HTR-8/SVneo (cell line): ENCODE results near the gene PDE4B.

Experiments used
- DNase-seq: peaks from one replicate; pipeline ENCODE4 v3.0.0; 2011; ENCODE audit warnings: low spot score, mixed read lengths; ENCODE audit not compliant: insufficient read length
- FAIRE-seq: peaks from 2 replicates; lab custom pipeline; 2011; peaks lifted over from hg19 to GRCh38; lab: Jason Lieb, UNC

Gene PDE4B

GRCh38 chr1:66359815-66360214, 567.1 kb downstream of the PDE4B start:
- DNase-seq: no peak
- no peak for FAIRE-seq

- no peak for FAIRE-seq
These were observed 567.6 kb downstream of the PDE4B start for GRCh38 chr1:66360285-66360724.

GRCh38 chr1:66364578-66365391, 572.1 kb downstream of the PDE4B start:
- FAIRE-seq (no peak), DNase-seq (no peak)

More at GRCh38 chr1:66360285-66360724, 567.6 kb downstream of the PDE4B start:
- no peak for DNase-seq

- FAIRE-seq: no peak
- DNase-seq: no peak
These were observed 572.9 kb downstream of the PDE4B start for GRCh38 chr1:66365635-66366034.

DNA sequence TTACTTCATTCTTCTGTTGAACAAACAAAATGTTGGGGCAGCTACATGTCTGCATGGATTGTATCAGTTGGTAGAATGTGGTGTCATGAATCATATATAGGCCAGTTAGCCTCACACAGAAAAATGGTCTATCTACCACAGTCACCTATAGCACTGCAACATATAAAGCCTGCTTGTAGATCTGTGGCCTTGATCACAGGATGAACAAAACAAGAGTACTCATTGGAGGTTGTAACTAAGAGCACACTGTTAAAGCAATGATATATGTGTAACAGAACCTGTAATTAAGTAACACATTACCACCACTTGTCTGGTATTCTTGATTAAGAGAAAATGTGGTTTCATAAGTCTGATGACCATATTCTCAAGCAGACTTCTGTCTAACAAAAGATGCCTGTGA, 573.9 kb downstream of the PDE4B start:
- FAIRE-seq: no peak
- no peak for DNase-seq

- FAIRE-seq: no peak
- DNase-seq: no peak
These were observed 574.7 kb downstream of the PDE4B start for GRCh38 chr1:66367369-66367768.

DNA sequence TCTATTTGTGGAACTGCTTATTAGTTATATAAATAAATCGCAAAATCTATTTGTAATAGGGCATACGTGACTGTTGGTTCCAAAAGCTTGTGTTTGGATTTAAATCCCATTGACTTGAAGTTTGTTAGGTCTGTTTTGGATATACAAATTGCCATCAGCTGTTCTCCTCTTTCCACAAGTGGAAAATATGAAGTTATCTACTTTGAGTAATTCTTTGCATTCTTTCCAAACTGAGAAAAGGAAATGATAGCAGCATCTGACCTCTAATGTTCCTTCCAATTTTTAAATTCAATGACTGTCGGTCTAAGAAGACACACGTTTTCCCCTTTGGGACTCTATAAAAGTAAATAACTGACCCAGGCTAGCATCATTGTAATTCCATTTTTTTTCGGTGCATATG, 575.6 kb downstream of the PDE4B start:
- no peak for DNase-seq
- no peak for FAIRE-seq

DNA sequence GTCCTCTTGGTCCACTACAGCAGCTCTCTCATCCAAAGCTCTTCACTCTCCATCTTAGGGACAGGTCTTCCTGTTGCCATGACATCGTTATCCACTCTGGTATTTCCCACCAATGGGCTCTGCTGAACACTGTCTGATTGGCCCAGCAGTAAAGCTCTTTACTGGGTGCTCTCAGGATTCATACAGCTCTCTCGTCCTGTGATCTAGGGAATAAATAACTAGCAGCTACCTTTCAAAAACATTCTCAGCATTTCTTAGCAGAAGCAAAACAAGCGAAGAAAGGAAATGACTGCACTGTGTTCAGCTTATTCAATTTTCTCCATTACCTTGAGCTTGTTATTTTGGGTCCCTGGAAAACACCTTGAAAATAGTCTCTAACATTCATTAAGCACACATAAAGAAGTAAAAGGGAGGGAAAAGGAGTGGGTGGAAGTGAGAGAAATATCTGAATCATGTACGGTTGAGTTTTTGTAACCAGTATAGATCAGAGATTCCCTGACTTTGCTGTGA, 577.8 kb downstream of the PDE4B start:
- DNase-seq (no peak), FAIRE-seq (no peak)

DNA sequence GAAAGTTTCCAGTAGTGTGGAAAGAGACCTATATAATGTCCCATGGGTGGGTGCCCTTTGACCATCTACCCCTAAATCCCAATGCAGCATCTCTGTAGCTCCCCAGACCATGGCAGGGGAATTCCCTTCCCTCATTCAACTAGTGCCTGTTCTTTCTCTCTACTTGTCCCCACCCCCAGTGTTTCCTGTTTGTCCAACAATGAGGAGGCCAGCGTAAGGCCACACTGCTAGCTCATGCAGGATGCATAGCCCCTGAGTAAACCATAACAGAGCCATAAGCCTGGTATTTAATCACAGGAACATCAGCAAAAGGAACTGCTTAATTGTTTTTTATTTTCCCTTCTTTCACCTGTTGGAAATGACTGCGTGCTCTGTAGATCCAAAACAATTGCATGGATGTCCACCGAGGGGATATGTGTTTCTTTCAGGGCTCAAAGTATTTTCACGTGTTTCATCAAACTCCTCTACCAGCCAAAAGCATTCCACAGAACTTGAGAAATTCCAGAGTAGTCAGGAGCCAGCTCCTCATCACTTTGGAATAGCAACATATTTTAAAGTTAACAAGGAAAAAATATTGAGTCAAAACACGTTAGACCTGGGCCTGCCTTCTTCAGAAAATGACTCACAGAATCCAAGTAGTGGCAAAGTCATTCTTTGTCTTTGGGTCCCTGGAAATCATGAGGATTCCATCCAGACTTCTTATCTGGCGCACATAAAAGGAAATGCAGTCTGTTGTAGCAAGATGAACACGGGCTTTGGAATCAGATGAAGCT, 578.7 kb downstream of the PDE4B start:
- no peak for DNase-seq
- FAIRE-seq: peak; percentile 40

GRCh38 chr1:66372522-66373101, 579.9 kb downstream of the PDE4B start:
- DNase-seq (no peak), FAIRE-seq (no peak)

- DNase-seq (no peak), FAIRE-seq (no peak)
These were observed 580.5 kb downstream of the PDE4B start for GRCh38 chr1:66373157-66373591.

DNA sequence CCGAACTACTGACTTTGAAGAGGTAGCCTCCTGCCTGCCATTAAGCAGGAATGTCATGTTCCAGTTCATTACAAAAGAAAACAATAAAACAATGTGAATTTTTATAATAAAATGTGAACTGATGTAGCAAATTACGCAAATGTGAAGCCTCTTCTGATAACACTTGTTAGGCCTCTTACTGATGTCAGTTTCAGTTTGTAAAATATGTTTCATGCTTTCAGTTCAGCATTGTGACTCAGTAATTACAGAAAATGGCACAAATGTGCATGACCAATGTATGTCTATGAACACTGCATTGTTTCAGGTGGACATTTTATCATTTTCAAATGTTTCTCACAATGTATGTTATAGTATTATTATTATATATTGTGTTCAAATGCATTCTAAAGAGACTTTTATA, 581.5 kb downstream of the PDE4B start:
- no peak for FAIRE-seq
- no peak for DNase-seq

DNA sequence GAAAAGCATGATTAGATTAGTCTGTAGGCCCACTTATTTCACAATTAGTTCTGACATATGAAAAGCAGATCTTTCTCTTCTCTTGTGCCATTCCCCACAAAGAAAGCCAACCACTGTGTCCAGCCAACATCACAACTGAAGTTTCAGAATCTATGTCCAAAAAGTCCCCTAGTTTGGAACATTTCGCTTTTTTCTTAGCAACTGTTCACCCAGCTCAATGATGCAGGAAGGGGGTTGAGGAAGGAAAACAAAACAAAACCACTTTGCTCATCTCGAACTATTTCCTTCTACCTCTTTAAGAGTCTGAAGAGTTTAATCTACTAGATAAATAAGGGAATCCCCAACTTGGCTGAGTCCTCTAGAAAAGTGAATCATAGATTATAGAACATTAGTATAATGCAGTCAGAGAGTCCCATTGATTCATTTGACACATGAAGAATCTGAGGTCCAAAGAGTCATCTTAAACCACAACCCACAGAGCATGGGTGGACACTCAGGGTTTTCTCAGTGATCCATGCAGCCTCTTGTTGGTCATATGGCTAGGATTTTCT, 581.9 kb downstream of the PDE4B start:
- no peak for FAIRE-seq
- DNase-seq: peak; percentile 34

- FAIRE-seq (no peak), DNase-seq (no peak)
These were observed 582.4 kb downstream of the PDE4B start for GRCh38 chr1:66375125-66375524.

DNA sequence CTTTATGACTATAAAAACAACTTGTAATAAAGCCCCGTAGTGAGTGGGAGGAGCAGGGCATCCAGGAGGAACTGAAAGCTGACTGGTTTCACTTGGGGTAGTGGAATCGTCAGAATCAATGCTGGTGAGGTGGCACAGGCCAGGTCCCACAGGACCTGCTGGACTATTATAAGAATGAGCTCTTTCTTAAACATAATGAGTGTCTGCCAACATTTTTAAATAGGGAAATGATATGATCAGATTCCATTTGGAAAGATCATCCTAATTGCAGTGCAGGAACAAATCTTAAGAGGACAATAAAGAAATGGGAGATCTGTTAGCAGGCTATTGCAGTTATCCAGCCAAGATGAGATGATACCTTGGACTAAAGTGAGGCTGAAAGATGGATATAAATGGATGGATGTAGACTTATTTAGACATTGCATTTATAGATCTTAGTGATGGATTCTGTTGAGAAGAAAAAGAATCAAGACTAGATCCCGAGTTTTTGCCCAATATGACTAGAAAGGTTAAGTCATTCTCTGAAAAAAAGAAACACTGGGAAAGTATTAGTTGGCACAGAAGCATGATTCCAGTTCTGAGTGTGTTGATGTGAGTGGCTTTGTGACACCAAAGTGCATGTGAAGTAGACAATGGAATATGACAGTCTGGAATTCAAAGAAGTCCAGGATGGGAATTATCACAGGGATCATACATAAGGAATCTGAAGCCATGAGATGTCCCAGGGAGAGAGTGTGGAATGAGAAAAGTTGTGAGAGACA, 587.9 kb downstream of the PDE4B start:
- no peak for DNase-seq
- FAIRE-seq: no peak

GRCh38 chr1:66381621-66382275, 589.1 kb downstream of the PDE4B start:
- DNase-seq: no peak
- FAIRE-seq: no peak

GRCh38 chr1:66383168-66383567, 590.5 kb downstream of the PDE4B start:
- FAIRE-seq: no peak
- DNase-seq: no peak

DNA sequence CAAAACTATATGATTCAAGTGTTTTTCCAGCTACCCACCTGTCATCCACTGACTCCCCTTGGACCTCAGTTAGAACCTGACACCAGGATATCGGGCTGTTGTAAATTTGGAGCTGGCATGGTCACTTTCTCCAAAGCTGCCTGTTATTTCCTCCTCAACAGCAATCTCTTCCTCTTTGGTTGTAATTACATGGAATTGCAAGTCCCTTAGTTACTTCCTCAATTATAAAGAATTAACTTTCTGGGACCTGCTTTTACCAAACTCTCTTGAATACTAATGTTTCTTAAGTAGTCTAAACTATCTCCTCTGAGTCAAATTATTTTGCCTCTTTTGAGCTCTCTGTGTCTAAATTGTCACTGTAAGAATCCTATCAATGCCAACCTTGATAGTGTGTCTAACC, 590.9 kb downstream of the PDE4B start:
- FAIRE-seq (no peak), DNase-seq (no peak)

DNA sequence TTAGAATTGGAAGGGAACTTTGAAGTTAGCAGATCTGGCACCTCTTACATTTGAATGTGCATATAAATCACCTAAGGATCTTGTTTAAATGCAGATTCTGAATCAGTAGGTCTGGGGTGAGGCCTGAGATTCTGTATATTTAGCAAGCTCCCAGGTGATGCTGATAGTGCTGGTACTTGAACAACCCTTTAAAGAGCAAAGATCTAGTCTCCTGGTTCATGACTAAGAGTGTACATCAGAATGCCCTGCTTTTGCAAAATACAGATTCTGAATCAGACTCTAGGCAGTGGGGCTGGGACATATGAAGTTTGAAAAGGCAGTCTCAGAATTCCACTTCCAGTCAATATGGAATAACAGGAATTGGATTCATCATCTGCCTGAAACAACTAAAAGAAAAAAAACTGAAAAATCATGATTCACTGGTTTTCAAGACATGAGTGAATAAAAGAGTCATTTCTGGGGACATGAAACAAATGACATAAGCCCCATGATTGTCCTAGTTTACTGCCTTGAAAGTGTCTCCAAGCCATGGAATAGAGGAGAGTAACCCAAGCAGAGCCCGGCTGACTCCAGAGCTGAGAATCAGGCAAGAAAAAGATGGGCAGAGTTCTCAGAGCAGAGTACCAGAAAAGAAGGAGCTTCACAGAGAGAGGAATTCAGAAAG, 591.7 kb downstream of the PDE4B start:
- FAIRE-seq: no peak

More for the DNA sequence above, 591.7 kb downstream of the PDE4B start:
- DNase-seq: no peak
